Lung (tissue), 12 donors: ENCODE data around the gene NLRP6. TPM values are rescaled to one million over a fixed set of nuclear protein-coding genes. Genes with fewer than 3 reads are reported as not detected.

ENCODE experiments used
- ATAC-seq: fragments of 200-7000 bp; cut with Tn5 transposase; one replicate; pipeline ENCODE4 v1.9.1; 2020; ENCODE audit warnings: moderate number of reproducible peaks; ENCODE audit not compliant: insufficient read depth, low FRiP score
- DNase-seq, 3 donors: peaks; one replicate each; pipeline ENCODE4 v3.0.0-alpha.2; 2013 to 2017
- H3K27ac ChIP-seq, 2 donors: one replicate each; pipeline ENCODE4 v1.5.1; 2013; ENCODE audit warnings: mild to moderate bottlenecking in 2 of 2, moderate library complexity in 2 of 2, control low read depth in 1 of 2, inconsistent platforms in 1 of 2, low read depth in 1 of 2, low read length in 1 of 2
- H3K27me3 ChIP-seq, 3 donors: one replicate each; pipeline ENCODE4 v1.5.1; 2013; ENCODE audit warnings: low read length in 2 of 3; ENCODE audit not compliant: control insufficient read depth in 3 of 3, insufficient read depth in 3 of 3
- H3K36me3 ChIP-seq, 4 donors: one replicate each; pipeline ENCODE4 v1.5.1; 2013; ENCODE audit warnings: low read length in 4 of 4, mild to moderate bottlenecking in 1 of 4, moderate library complexity in 1 of 4; ENCODE audit not compliant: control insufficient read depth in 4 of 4, insufficient read depth in 4 of 4
- H3K4me1 ChIP-seq, 5 donors: one replicate each; pipeline ENCODE4 v1.5.1; 2013; ENCODE audit warnings: low read length in 5 of 5, mild to moderate bottlenecking in 2 of 5, moderate library complexity in 1 of 5; ENCODE audit not compliant: control insufficient read depth in 5 of 5, insufficient read depth in 5 of 5
- H3K4me3 ChIP-seq: one replicate; pipeline ENCODE4 v1.5.1; 2013; ENCODE audit warnings: mild to moderate bottlenecking, control low read depth, moderate library complexity
- H3K9ac ChIP-seq, 2 donors: one replicate each; pipeline ENCODE4 v1.5.1; 2013; ENCODE audit warnings: low read length in 2 of 2, control low read depth in 1 of 2; ENCODE audit not compliant: insufficient read depth in 1 of 2
- H3K9me3 ChIP-seq, 4 donors: one replicate each; pipeline ENCODE4 v1.5.1; 2013; ENCODE audit warnings: low read length in 3 of 4, mild to moderate bottlenecking in 1 of 4, moderate library complexity in 1 of 4; ENCODE audit not compliant: control insufficient read depth in 4 of 4, insufficient read depth in 3 of 4
- CTCF ChIP-seq: IDR thresholded peaks from 2 replicates; pipeline ENCODE4 v1.5.1; 2012; ENCODE audit warnings: mild to moderate bottlenecking; ENCODE audit errors: control extremely low read depth, extremely low read depth
- WGBS, 2 donors: extraction: QIAGEN DNeasy Blood & Tissue Kit; methylation state at CpG; one replicate each; pipeline ENCODE4 v1.1.7; 2013; 5-methylcytosine and 5-hydroxymethylcytosine counted together
- polyA plus RNA-seq, 2 donors: library from polyadenylated mRNA; stranded (reverse); fragments of 200-250 nt; gene quantifications; one replicate each; pipeline ENCODE4 v1.2.1, GENCODE V29; 2013
- total RNA-seq, 2 donors: library from RNA; depleted of rRNA in 1 of 2; stranded (reverse); fragments of >200 nt in 1 of 2; gene quantifications; one replicate each; pipeline ENCODE4 v1.2.1, GENCODE V29; 2014 to 2021
- donor health status: control.
- donor health status: control.
- donor health status: Bipolar disorder and iron deficiency.
- donor health status: healthy.
- donor health status: DM: yes; HTN: yes; CAD: no.

Gene NLRP6
- total and polyA plus RNA-seq, 4 donors = 0.08 to 9.6 (median 2.4) TPM

DNA sequence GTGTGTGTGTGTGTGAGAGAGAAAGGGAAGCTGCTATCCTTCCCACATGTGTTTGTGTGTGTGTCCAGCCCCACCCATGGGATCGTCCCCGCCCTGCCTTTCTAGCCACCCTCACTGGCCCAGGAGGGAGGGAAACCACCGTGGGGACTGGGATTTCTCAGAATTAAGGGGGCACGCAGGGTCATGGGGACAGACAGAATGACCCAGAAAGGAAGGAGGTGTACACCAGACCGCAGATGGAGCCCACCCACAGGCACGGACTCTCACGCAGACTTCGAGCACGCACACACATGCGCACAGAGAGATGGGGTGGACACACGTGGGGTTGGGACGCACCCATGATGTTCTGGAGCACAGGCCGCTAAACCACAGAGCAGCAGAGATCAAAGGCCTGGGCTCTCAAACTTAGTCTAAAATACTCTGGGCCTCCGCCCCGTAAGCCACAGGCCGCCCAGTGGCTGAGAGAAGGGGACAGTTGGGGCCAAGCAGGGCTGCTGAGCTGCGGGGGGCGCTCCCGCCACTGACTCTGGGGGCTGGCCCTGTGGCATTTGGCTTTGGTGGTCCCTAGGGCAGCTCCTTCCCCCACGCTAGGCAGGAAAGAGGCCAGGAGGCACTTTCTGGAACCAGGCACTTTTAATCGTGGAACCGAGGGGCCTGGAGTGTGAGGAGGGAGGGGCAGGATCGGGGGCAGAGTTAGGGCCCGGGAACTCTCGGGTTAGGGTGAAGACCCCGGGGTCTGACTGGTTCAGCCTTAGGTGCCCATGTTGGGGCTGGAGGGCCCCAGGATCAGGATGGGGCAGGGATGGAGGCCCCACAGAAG, 19.6 kb downstream of the NLRP6 start:
- peaks cover 0 to 8% (median 6%) of the 10 kb centered on the region in 3 donors for H3K27me3 ChIP-seq

GRCh38 chr11:298406-299065, 20.3 kb downstream of the NLRP6 start:
- Histone ChIP-seq H3K9me3 (no peaks in the 10 kb centered on the region), H3K4me1 (peaks cover 0 to 4% (median 0%) of the 10 kb centered on the region in 5 donors), H3K9ac (no peak overlapping the region), H3K36me3 (peaks cover 0 to 11% (median 0%) of the 10 kb centered on the region in 4 donors), H3K4me3 (no peak overlapping the region), H3K27me3 (peaks cover 0 to 8% (median 6%) of the 10 kb centered on the region in 3 donors), H3K27ac (no peak overlapping the region)
- ATAC-seq (no peak), DNase-seq (no peak)
- WGBS, 2 donors = 65 to 77% methylated on average over 15 of the region's 15 CpGs
- TF ChIP-seq CTCF = no peak

More for the DNA sequence above, 19.6 kb downstream of the NLRP6 start:
- Histone ChIP-seq H3K4me1 (peaks cover 0 to 4% (median 0%) of the 10 kb centered on the region in 5 donors), H3K9ac (no peak overlapping the region), H3K9me3 (no peaks in the 10 kb centered on the region), H3K36me3 (peaks cover 0 to 14% (median 0%) of the 10 kb centered on the region in 4 donors), H3K27ac (no peak overlapping the region), H3K4me3 (no peak overlapping the region)
- WGBS, 2 donors = 46 to 75% methylated on average over 25 to 26 of the region's 26 CpGs
- DNase-seq (no peak), ATAC-seq (no peak)
- TF ChIP-seq CTCF = no peak

DNA sequence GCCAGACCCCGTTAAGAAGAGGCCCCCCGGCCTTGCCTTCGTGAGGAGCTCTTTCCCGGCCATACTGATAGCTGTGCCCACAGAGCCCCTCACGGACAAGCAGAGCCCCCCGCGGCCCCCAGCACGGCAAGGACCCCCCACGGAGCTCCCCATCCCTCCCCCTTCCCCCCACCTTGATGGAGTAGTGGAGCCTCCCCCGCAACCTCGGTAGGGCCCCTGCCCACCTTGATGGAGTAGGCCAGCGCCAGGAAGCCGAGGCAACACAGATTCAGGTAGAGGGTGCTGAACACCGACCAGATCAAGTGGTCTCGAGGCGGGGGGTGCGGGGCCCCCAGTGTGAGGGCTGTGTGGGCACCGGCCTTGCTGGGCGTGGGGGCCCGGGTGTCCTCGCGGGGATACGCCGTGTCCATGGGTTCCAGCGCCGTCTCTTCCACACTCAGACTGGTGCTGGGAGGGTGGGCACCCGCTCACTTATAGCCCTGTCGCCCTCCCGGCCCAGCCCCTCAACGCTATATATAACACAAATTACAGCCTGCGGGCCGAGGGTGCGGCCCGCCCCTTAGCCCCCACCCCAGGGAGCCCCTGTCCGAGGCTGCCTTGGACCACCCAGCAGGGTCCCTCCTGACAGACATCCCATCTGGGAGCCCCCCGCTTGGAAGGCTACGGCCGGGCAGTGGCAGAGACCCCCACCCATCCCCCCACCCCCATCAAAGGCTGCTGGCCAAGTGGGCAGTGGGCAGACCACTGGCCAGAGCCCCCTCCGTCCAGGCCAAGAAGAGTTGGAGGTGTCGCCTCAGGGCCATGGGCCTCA, 21.1 kb downstream of the NLRP6 start, which contains the start of gene IFITM5:
TSS of gene IFITM5 (minus strand) at position 446 of the 811 bp plus-strand sequence. CDS start at position 410, 36 bp downstream.
- TF ChIP-seq CTCF = no peak
- no peaks in the 10 kb centered on the region for H3K9me3 ChIP-seq
- no peak within 1 kb of the TSS for H3K27ac ChIP-seq
- peaks cover 0 to 4% (median 0%) of the 10 kb centered on the region in 5 donors for H3K4me1 ChIP-seq
- WGBS, 2 donors = 61 to 75% methylated on average over 40 of the region's 40 CpGs
- no peak within 1 kb of the TSS for H3K9ac ChIP-seq
- no peak for ATAC-seq
- DNase-seq = no peak
- H3K27me3 ChIP-seq = peaks cover 0 to 8% (median 6%) of the 10 kb centered on the region in 3 donors
- no peak within 1 kb of the TSS for H3K4me3 ChIP-seq
- peaks cover 0 to 5% (median 0%) of the 10 kb centered on the region in 4 donors for H3K36me3 ChIP-seq
